Measurements from ENCODE around the gene NCOA3. TPM values are rescaled to one million over a fixed set of nuclear protein-coding genes. Genes with fewer than 3 reads are reported as not detected.
"Not testable (repeated sequence)": the region's sequence is repeated elsewhere in the genome, so short reads cannot be mapped to it uniquely, and the experiment has no call there.

NCOA3 gene
- total RNA-seq, 1 donor from 2014 or later: 17.9 TPM

DNA sequence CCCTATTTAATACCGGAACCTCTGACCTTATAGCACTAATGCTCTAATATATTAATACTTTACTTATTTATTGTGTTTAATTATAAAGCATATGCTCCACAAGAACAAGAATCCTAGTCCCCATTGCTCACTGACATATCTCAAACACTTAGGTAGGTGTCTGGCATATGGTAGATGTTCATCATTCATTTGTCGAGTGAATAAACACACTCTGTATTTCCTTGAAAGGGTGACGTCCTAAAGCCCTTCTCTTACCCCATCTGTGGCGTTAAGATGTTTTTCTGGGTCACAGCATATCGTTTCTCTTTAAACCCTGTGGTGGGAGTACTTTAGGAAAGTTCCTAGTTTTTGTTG lies 45.3 kb downstream of the NCOA3 start:
- DNase-seq (ENCODE audit: low read depth): no peak
- TF ChIP-seq, protein P1, sequence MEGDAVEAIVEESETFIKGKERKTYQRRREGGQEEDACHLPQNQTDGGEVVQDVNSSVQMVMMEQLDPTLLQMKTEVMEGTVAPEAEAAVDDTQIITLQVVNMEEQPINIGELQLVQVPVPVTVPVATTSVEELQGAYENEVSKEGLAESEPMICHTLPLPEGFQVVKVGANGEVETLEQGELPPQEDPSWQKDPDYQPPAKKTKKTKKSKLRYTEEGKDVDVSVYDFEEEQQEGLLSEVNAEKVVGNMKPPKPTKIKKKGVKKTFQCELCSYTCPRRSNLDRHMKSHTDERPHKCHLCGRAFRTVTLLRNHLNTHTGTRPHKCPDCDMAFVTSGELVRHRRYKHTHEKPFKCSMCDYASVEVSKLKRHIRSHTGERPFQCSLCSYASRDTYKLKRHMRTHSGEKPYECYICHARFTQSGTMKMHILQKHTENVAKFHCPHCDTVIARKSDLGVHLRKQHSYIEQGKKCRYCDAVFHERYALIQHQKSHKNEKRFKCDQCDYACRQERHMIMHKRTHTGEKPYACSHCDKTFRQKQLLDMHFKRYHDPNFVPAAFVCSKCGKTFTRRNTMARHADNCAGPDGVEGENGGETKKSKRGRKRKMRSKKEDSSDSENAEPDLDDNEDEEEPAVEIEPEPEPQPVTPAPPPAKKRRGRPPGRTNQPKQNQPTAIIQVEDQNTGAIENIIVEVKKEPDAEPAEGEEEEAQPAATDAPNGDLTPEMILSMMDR (conservative IDR thresholded peaks at IDR 0.05; ENCODE audit: low read depth, low read length): no peak
- no peak overlapping the region for H3K4me3 ChIP-seq (ENCODE audit: low read depth, low read length)

DNA sequence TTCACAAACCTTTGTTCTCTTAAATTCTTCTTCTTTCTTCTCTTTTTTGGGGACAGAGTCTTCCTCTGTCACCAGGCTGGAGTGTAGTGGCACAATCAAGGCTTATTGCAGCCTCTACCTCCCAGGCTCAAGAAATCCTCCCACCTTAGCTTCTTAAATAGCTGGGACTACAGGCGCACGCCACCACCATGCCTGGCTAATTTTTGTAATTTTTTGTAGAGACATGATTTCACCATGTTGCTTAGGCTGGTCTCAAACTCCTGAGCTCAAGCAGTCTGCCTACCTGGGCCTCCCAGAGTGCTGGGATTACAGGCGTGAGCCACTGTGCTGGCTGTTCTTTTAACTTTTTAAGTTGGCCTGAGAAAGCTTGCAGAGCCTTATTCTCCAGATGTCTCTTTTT lies 48.0 kb downstream of the NCOA3 start:
- TF ChIP-seq, protein P1 (conservative IDR thresholded peaks at IDR 0.05; ENCODE audit: low read depth, low read length): no peak
- DNase-seq (ENCODE audit: low read depth): no peak
- H3K4me3 ChIP-seq (ENCODE audit: low read depth, low read length): no peak overlapping the region

DNA sequence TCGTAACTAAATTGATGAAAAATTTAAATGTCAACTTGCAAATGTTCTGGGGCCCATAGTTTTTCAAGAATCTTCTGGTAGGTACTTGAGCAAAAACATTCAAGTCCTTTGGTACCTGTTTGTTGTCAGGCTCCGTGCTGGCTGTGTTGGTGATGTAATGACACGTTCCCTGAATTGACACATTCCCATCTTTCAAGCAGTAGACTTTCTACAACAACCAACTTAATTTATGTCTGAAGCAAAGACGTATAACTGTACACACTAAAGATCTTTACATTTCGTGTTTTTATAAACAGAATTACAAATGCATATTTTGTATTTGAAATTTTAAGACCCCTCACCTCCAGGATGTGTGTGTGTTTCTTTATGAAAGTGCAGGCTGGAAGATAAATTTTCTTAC lies 49.5 kb downstream of the NCOA3 start:
- TF ChIP-seq, protein P1 (conservative IDR thresholded peaks at IDR 0.05; ENCODE audit: low read depth, low read length): no peak
- no peak for DNase-seq (ENCODE audit: low read depth)
- H3K4me3 ChIP-seq (ENCODE audit: low read depth, low read length): no peak overlapping the region

DNA sequence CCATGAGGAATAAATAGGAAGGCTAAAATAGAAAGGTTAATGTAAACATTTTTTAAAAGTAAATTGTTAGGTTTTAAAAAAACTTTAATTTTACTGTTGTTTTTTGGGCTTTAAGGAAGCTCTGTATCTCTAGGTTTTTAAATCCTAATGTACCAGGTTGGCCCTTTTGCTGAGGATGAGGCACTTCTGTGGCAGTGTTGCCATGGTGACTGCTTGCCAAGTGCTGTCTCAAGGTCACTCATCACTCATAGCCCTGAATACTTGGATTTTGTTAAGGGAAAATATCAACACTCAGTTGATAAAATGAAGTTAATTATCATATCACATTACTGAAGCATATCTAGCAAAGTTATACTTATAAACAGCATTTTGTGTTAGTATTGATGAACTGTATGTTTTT lies 50.2 kb downstream of the NCOA3 start:
- DNase-seq (ENCODE audit: low read depth): no peak
- no peak overlapping the region for H3K4me3 ChIP-seq (ENCODE audit: low read depth, low read length)

DNA sequence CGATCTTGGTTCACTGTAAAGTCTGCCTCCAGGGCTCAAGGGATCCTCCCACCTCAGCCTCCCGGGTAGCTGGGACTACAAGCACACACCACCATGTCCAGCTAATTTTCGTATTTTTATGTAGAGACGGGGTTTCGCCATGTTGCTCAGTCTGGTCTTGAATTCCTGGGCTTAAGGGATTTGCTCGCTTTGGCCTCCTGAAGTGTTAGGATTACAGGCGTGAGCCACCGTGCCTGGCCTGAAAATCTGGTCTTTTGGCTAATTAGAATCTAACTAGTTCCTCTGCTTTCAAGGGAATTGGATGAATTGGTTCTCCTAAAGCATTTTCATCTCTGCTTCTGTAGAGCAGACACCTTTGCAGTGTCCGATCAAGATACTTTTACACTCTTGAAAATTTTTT lies 51.3 kb downstream of the NCOA3 start:
- H3K4me3 ChIP-seq (ENCODE audit: low read depth, low read length): no peak overlapping the region
- no peak for DNase-seq (ENCODE audit: low read depth)
- TF ChIP-seq, protein P1 (conservative IDR thresholded peaks at IDR 0.05; ENCODE audit: low read depth, low read length): no peak

More for the DNA sequence above, 50.2 kb downstream of the NCOA3 start:
- TF ChIP-seq, protein P1 (conservative IDR thresholded peaks at IDR 0.05; ENCODE audit: low read depth, low read length): no peak

DNA sequence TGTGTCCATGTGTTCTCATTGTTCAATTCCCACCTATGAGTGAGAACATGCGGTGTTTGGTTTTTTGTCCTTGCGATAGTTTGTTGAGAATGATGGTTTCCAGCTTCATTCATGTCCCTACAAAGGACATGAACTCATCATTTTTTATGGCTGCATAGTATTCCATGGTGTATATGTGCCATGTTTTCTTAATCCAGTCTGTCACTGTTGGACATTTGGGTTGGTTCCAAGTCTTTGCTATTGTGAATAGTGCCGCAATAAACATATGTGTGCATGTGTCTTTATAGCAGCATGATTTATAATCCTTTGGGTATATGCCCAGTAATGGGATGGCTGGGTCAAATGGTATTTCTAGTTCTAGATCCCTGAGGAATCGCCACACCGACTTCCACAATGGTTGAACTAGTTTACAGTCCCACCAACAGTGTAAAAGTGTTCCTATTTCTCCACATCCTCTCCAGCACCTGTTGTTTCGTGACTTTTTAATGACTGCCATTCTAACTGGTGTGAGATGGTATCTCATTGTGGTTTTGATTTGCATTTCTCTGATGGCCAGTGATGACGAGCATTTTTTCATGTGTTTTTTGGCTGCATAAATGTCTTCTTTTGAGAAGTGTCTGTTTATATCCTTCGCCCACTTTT lies 52.0 kb downstream of the NCOA3 start:
- not testable (repeated sequence) for DNase-seq (ENCODE audit: low read depth); H3K4me3 ChIP-seq (ENCODE audit: low read depth, low read length)

DNA sequence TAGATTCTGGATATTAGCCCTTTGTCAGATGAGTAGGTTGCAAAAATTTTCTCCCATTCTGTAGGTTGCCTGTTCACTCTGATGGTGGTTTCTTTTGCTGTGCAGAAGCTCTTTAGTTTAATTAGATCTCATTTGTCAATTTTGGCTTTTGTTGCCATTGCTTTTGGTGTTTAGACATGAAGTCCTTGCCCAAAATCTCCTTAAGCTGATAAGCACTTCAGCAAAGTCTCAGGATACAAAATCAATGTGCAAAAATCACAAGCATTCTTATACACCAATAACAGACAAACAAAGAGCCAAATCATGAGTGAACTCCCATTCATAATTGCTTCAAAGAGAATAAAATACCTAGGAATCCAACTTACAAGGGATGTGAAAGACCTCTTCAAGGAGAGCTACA lies 52.6 kb downstream of the NCOA3 start:
- DNase-seq (ENCODE audit: low read depth); H3K4me3 ChIP-seq (ENCODE audit: low read depth, low read length): not testable (repeated sequence)

DNA sequence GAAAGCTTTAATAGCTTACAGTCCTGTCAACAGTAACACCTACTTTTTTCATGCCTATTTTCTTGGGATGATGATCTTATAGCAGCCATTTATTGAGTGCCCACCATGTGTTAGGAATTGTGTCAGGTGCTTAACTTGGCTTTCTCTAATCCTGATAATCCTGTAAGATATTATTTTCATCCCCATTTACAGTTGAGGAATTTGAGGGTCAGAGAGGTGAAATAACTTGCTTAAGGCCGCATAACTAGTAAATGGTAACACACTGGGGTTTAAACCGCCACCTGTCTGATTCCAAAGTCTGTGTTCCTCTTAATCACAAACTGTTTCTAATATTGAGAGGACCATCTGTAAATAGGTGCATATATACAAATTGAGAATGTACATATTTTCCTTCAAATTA lies 55.5 kb downstream of the NCOA3 start:
- DNase-seq (ENCODE audit: low read depth): no peak
- TF ChIP-seq, protein P1 (conservative IDR thresholded peaks at IDR 0.05; ENCODE audit: low read depth, low read length): no peak
- H3K4me3 ChIP-seq (ENCODE audit: low read depth, low read length): no peak overlapping the region
